Stimulated activated CD8-positive, alpha-beta memory T cell treated with anti-CD3 and anti-CD28 coated beads, Interleukin-12 subunit alpha, Interleukin-12 subunit beta, amount 100 ng/mL, for 24 hours (primary cell): ENCODE measurements around the gene SLC25A34.

Experiments
- DNase-seq: peaks from one replicate; pipeline ENCODE4 v3.0.0-alpha.2; 2020; ENCODE audit errors: extremely low read depth

SLC25A34 gene

GRCh38 chr1:15751717-15752116 lies 15.7 kb downstream of the SLC25A34 start:
- no peak for DNase-seq

GRCh38 chr1:15753776-15754175 lies 17.7 kb downstream of the SLC25A34 start:
- no peak for DNase-seq

- no peak for DNase-seq
These were observed 19.1 kb downstream of the SLC25A34 start for GRCh38 chr1:15755021-15755645.

GRCh38 chr1:15755646-15756040 lies 19.6 kb downstream of the SLC25A34 start:
- no peak for DNase-seq

GRCh38 chr1:15756143-15757015 lies 20.3 kb downstream of the SLC25A34 start:
- no peak for DNase-seq

GRCh38 chr1:15757016-15757543 lies 21.0 kb downstream of the SLC25A34 start:
- no peak for DNase-seq

- no peak for DNase-seq
These were observed 21.7 kb downstream of the SLC25A34 start for GRCh38 chr1:15757575-15758342.

GRCh38 chr1:15758343-15758931 lies 22.4 kb downstream of the SLC25A34 start, which contains the start of gene FBLIM1:
Gene FBLIM1 (plus strand): TSS chr1:15758795. CDS start chr1:15764984, 6,189 bp downstream.
- DNase-seq, result no peak

GRCh38 chr1:15758953-15759661 lies 23.0 kb downstream of the SLC25A34 start:
- no peak for DNase-seq

GRCh38 chr1:15760520-15761211 lies 24.6 kb downstream of the SLC25A34 start:
- DNase-seq, result no peak

GRCh38 chr1:15761366-15762128 lies 25.5 kb downstream of the SLC25A34 start:
- DNase-seq, result no peak

- DNase-seq, result no peak
These were observed 26.5 kb downstream of the SLC25A34 start for GRCh38 chr1:15762546-15762945.

- DNase-seq, result no peak
These were observed 28.3 kb downstream of the SLC25A34 start for GRCh38 chr1:15764269-15764764.

GRCh38 chr1:15764890-15765289 lies 28.8 kb downstream of the SLC25A34 start:
- no peak for DNase-seq

- DNase-seq, result no peak
These were observed 29.6 kb downstream of the SLC25A34 start for GRCh38 chr1:15765495-15766194.

- DNase-seq, result no peak
These were observed 31.9 kb downstream of the SLC25A34 start for GRCh38 chr1:15767941-15768340.

- no peak for DNase-seq
These were observed 32.3 kb downstream of the SLC25A34 start for GRCh38 chr1:15768388-15768787.

- no peak for DNase-seq
These were observed 34.4 kb downstream of the SLC25A34 start for GRCh38 chr1:15770313-15770962.
